Uterus (tissue), 2 donors: ENCODE data around the gene MBTPS1.

ENCODE experiments used
- POLR2A ChIP-seq, 2 donors: fragments of 450-650 bp; IDR thresholded peaks; one replicate each; pipeline ENCODE4 v1.6.1; 2016; ENCODE audit warnings: antibody characterized with exemption in 2 of 2, mild to moderate bottlenecking in 1 of 2, moderate library complexity in 1 of 2
- TF ChIP-seq, protein P1 (sequence below), 4 experiments: fragments of 200-600 bp in 2 of 4; fragments of 450-650 bp in 2 of 4; sonication (generic) in 2 of 4; IDR thresholded peaks; one replicate each; pipeline ENCODE4 v1.5.1; 2016 to 2019; ENCODE audit warnings: antibody characterized with exemption in 4 of 4, mild to moderate bottlenecking in 2 of 4, moderate library complexity in 1 of 4

DNA sequence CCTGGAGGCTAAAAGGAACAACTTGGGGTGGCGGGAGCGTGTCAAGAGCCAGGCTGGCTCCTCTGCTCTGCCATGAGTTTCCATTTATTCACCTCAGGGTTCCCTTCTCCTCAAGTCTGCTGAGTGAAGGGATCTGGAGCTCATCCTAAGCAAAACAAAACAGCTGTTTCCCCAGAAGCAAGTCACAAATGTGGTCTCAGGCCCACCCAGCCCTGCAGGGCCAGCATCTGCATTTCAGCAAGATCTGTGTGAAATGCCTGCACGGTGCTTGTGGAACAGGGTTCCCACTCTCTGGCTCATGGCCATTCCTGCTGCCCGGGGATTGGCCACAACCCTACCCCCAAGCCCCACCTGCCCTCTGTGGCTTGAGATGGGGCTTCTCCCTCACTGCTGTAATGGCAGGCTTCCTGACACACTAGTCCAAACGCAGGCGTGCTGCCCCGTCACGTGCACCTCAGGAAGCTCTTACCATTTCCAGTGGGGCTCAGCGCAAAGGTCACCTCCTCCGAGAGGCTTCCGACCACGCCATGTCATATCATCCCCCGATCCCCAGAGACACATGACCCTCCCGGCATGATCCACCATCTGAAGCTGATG is 76.4 kb downstream of the MBTPS1 start:
- TF ChIP-seq, protein P1, sequence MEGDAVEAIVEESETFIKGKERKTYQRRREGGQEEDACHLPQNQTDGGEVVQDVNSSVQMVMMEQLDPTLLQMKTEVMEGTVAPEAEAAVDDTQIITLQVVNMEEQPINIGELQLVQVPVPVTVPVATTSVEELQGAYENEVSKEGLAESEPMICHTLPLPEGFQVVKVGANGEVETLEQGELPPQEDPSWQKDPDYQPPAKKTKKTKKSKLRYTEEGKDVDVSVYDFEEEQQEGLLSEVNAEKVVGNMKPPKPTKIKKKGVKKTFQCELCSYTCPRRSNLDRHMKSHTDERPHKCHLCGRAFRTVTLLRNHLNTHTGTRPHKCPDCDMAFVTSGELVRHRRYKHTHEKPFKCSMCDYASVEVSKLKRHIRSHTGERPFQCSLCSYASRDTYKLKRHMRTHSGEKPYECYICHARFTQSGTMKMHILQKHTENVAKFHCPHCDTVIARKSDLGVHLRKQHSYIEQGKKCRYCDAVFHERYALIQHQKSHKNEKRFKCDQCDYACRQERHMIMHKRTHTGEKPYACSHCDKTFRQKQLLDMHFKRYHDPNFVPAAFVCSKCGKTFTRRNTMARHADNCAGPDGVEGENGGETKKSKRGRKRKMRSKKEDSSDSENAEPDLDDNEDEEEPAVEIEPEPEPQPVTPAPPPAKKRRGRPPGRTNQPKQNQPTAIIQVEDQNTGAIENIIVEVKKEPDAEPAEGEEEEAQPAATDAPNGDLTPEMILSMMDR (IDR thresholded peaks at IDR 0.05) = no peak
- TF ChIP-seq POLR2A (IDR thresholded peaks at IDR 0.05) = no peak
